Activated naive CD8-positive, alpha-beta T cell treated with anti-CD3 and anti-CD28 coated beads for 36 hours (primary cell): ENCODE measurements around the gene TTC34. TPM values are rescaled to one million over a fixed set of nuclear protein-coding genes. Genes with fewer than 3 reads are reported as not detected.

Experiments used
- DNase-seq: peaks from one replicate; pipeline ENCODE4 v3.0.0; 2021
- H3K27ac Mint-ChIP-seq: one replicate; pipeline ENCODE4 v1.8.0; 2022; ENCODE audit warnings: mild to moderate bottlenecking, moderate library complexity, mixed read lengths
- H3K27me3 Mint-ChIP-seq: one replicate; pipeline ENCODE4 v1.8.0; 2022; ENCODE audit warnings: mild to moderate bottlenecking, mixed read lengths
- H3K36me3 Mint-ChIP-seq: one replicate; pipeline ENCODE4 v1.8.0; 2021; ENCODE audit warnings: mild to moderate bottlenecking, mixed read lengths
- H3K4me1 Mint-ChIP-seq: one replicate; pipeline ENCODE4 v1.8.0; 2021; ENCODE audit warnings: mixed read lengths
- H3K4me3 Mint-ChIP-seq: one replicate; pipeline ENCODE4 v1.8.0; 2022; ENCODE audit warnings: mild to moderate bottlenecking, moderate library complexity, mixed read lengths
- H3K9me3 Mint-ChIP-seq: one replicate; pipeline ENCODE4 v1.8.0; 2022; ENCODE audit warnings: mixed read lengths
- total RNA-seq, 2 experiments: library from RNA; stranded (reverse); gene quantifications; one replicate each; pipeline ENCODE4 v1.2.3, GENCODE V29; 2021

TTC34 gene
- total RNA-seq, 2 experiments from 2014 or later = 0.48 to 0.58 TPM

- H3K4me1 Mint-ChIP-seq = no peaks in the 10 kb centered on the region
- no peaks in the 10 kb centered on the region for H3K9me3 Mint-ChIP-seq
- H3K27ac Mint-ChIP-seq = no peak overlapping the region
- H3K27me3 Mint-ChIP-seq = no peaks in the 10 kb centered on the region
- no peak for DNase-seq
- no peak overlapping the region for H3K4me3 Mint-ChIP-seq
- no peaks in the 10 kb centered on the region for H3K36me3 Mint-ChIP-seq
Observed at GRCh38 chr1:2833454-2834145, 32.1 kb upstream of the TTC34 start.

GRCh38 chr1:2832506-2833453, 31.3 kb upstream of the TTC34 start:
- H3K27ac Mint-ChIP-seq = no peak overlapping the region

GRCh38 chr1:2831596-2832212, 30.2 kb upstream of the TTC34 start:
- Mint-ChIP-seq H3K27ac (no peak overlapping the region), H3K4me1 (no peaks in the 10 kb centered on the region), H3K9me3 (peaks cover 4% of the 10 kb centered on the region), H3K36me3 (no peaks in the 10 kb centered on the region), H3K27me3 (no peaks in the 10 kb centered on the region), H3K4me3 (no peak overlapping the region)
- DNase-seq = no peak

More at GRCh38 chr1:2832506-2833453, 31.3 kb upstream of the TTC34 start:
- Mint-ChIP-seq H3K4me1 (no peaks in the 10 kb centered on the region), H3K27me3 (no peaks in the 10 kb centered on the region), H3K9me3 (no peaks in the 10 kb centered on the region), H3K36me3 (no peaks in the 10 kb centered on the region), H3K4me3 (no peak overlapping the region)
- DNase-seq = no peak

GRCh38 chr1:2830761-2831425, 29.4 kb upstream of the TTC34 start:
- Mint-ChIP-seq H3K4me1 (no peaks in the 10 kb centered on the region), H3K4me3 (no peak overlapping the region), H3K9me3 (peaks cover 4% of the 10 kb centered on the region), H3K27me3 (no peaks in the 10 kb centered on the region), H3K27ac (no peak overlapping the region), H3K36me3 (no peaks in the 10 kb centered on the region)
- DNase-seq = no peak

GRCh38 chr1:2829846-2830615, 28.5 kb upstream of the TTC34 start:
- Mint-ChIP-seq H3K27ac (no peak overlapping the region), H3K27me3 (no peaks in the 10 kb centered on the region), H3K36me3 (no peaks in the 10 kb centered on the region), H3K4me1 (no peaks in the 10 kb centered on the region), H3K9me3 (peaks cover 4% of the 10 kb centered on the region), H3K4me3 (no peak overlapping the region)
- DNase-seq = no peak

GRCh38 chr1:2828586-2829250, 27.2 kb upstream of the TTC34 start:
- no peak overlapping the region for H3K27ac Mint-ChIP-seq
- H3K27me3 Mint-ChIP-seq = no peaks in the 10 kb centered on the region
- no peaks in the 10 kb centered on the region for H3K36me3 Mint-ChIP-seq
- DNase-seq = no peak
- peaks cover 4% of the 10 kb centered on the region for H3K9me3 Mint-ChIP-seq
- H3K4me1 Mint-ChIP-seq = no peaks in the 10 kb centered on the region
- H3K4me3 Mint-ChIP-seq = no peak overlapping the region

GRCh38 chr1:2826736-2827292, 25.3 kb upstream of the TTC34 start:
- peaks cover 4% of the 10 kb centered on the region for H3K9me3 Mint-ChIP-seq
- H3K27me3 Mint-ChIP-seq = no peaks in the 10 kb centered on the region
- no peaks in the 10 kb centered on the region for H3K4me1 Mint-ChIP-seq
- no peak for DNase-seq
- no peak overlapping the region for H3K27ac Mint-ChIP-seq
- no peak overlapping the region for H3K4me3 Mint-ChIP-seq
- H3K36me3 Mint-ChIP-seq = no peaks in the 10 kb centered on the region

- H3K27me3 Mint-ChIP-seq = no peaks in the 10 kb centered on the region
- no peak overlapping the region for H3K27ac Mint-ChIP-seq
- no peak overlapping the region for H3K4me3 Mint-ChIP-seq
- no peaks in the 10 kb centered on the region for H3K4me1 Mint-ChIP-seq
- no peak for DNase-seq
- H3K9me3 Mint-ChIP-seq = peaks cover 4% of the 10 kb centered on the region
- H3K36me3 Mint-ChIP-seq = no peaks in the 10 kb centered on the region
Observed at GRCh38 chr1:2826316-2826715, 24.8 kb upstream of the TTC34 start.

GRCh38 chr1:2825487-2826189, 24.1 kb upstream of the TTC34 start:
- Mint-ChIP-seq H3K9me3 (peaks cover 4% of the 10 kb centered on the region), H3K27ac (no peak overlapping the region), H3K4me3 (no peak overlapping the region), H3K27me3 (no peaks in the 10 kb centered on the region), H3K36me3 (no peaks in the 10 kb centered on the region), H3K4me1 (no peaks in the 10 kb centered on the region)
- DNase-seq = no peak

GRCh38 chr1:2824999-2825398, 23.5 kb upstream of the TTC34 start:
- Mint-ChIP-seq H3K27me3 (no peaks in the 10 kb centered on the region), H3K4me3 (no peak overlapping the region), H3K27ac (no peak overlapping the region), H3K36me3 (no peaks in the 10 kb centered on the region), H3K4me1 (no peaks in the 10 kb centered on the region), H3K9me3 (peaks cover 4% of the 10 kb centered on the region)
- DNase-seq = no peak

GRCh38 chr1:2823921-2824610, 22.6 kb upstream of the TTC34 start:
- Mint-ChIP-seq H3K27ac (no peak overlapping the region), H3K9me3 (peaks cover 4% of the 10 kb centered on the region), H3K36me3 (no peaks in the 10 kb centered on the region), H3K27me3 (no peaks in the 10 kb centered on the region), H3K4me3 (no peak overlapping the region), H3K4me1 (no peaks in the 10 kb centered on the region)
- DNase-seq = no peak

- Mint-ChIP-seq H3K4me3 (no peak overlapping the region), H3K27ac (no peak overlapping the region), H3K27me3 (no peaks in the 10 kb centered on the region), H3K36me3 (no peaks in the 10 kb centered on the region), H3K4me1 (no peaks in the 10 kb centered on the region), H3K9me3 (peaks cover 4% of the 10 kb centered on the region)
- DNase-seq = no peak
Observed at GRCh38 chr1:2822621-2823145, 21.2 kb upstream of the TTC34 start.
